HG02588 (cell line): ENCODE results near the gene SETD1A.

Experiments
- ATAC-seq: cut with Tn5 transposase; IDR thresholded peaks from one replicate; pipeline ENCODE4 v1.9.1; 2021; ENCODE audit warnings: mild to moderate bottlenecking, moderate library complexity; ENCODE audit not compliant: unreplicated experiment

The SETD1A gene

DNA sequence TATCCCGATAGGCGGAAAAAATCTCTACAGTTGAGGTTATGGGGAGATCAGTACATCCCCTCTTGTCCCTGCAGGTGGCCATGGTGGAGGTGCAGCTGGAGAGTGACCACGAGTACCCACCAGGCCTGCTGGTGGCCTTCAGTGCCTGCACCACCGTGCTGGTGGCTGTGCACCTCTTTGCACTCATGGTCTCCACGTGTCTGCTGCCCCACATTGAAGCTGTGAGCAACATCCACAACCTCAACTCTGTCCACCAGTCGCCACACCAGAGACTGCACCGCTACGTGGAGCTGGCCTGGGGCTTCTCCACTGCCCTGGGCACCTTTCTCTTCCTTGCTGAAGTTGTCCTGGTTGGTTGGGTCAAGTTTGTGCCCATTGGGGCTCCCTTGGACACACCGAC lies 4.4 kb upstream of the SETD1A start:
- ATAC-seq = no peak

DNA sequence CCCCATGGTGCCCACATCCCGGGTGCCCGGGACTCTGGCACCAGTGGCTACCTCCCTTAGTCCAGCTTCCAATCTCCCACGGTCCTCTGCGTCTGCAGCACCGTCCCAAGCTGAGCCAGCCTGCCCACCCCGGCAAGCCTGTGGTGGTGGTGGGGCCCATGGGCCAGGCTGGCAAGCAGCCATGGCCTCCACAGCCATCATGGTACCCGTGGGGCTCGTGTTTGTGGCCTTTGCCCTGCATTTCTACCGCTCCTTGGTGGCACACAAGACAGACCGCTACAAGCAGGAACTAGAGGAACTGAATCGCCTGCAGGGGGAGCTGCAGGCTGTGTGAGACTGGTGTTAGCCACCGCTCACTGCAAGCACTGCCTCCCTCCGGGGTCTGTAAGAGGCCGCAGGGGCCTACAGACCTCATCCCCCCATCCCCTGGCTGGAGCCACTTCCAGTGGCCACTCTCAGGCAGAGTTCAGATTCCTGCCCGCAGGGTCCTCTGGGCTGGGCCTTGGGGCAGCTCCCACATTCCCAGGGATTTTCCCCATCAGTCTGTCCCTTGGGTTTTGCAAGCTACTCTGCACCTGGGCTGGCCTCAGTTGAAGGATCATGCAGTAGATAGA lies 3.9 kb upstream of the SETD1A start:
- ATAC-seq = no peak

DNA sequence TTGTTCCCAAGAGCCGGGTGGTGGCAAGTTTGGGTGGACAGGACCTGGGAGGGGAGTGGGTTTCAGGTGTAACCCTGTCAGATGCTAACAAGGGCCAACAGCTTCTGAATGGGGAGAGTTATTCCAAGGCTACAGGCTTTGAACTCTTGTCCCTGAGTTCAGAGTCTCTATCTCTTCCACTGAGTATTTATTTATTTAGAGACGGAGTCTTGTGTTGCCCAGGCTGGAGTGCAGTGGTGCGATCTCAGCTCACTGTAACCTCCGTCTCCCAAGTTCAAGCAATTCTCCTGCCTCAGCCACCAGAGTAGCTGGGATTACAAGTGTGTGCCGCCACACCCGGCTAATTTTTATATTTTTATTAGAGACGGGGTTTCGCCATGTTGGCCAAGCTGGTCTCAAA lies 2.6 kb upstream of the SETD1A start:
- ATAC-seq = no peak

- peak; percentile 48 for ATAC-seq
Observed at GRCh38 chr16:30956601-30957455, 726 bp upstream of the SETD1A start.

- ATAC-seq = peak; percentile 19
Observed at GRCh38 chr16:30958175-30959079, 873 bp downstream of the SETD1A start.

DNA sequence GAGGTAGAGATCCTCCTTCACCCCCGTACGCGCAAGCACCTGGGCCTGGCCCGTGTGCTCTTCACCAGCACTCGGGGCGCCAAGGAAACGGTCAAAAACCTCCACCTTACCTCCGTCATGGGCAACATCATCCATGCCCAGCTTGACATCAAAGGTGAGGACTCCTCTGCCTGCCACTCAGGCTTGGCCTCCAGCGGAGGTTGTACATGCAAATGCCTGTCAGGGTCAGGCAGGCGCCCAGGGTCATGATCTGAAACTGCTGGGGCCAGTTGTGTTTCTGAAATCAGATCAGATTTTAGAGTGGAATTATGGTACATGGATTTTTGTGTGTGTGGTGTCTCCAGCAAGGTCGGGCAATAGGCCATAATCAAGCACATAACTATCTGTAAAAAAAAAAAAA lies 3.8 kb downstream of the SETD1A start:
- ATAC-seq = no peak

- ATAC-seq = no peak
Observed at GRCh38 chr16:30963925-30964511, 6.5 kb downstream of the SETD1A start.

DNA sequence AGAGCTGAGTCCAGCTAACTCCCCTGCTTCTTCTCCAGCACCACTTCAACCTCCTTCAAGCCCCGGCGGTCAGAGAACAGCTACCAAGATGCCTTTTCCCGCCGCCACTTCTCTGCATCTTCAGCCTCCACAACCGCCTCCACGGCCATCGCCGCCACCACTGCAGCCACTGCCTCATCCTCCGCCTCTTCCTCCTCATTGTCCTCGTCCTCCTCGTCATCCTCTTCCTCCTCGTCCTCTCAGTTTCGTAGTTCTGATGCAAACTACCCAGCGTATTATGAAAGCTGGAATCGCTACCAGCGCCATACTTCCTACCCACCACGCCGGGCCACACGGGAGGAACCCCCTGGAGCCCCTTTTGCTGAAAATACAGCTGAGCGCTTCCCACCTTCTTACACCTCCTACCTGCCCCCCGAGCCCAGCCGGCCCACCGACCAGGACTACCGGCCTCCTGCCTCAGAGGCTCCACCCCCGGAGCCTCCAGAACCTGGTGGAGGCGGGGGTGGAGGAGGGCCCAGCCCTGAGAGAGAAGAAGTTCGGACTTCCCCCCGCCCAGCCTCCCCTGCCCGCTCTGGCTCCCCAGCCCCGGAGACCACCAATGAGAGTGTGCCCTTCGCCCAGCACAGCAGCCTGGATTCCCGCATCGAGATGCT lies 7.1 kb downstream of the SETD1A start:
- ATAC-seq = no peak

DNA sequence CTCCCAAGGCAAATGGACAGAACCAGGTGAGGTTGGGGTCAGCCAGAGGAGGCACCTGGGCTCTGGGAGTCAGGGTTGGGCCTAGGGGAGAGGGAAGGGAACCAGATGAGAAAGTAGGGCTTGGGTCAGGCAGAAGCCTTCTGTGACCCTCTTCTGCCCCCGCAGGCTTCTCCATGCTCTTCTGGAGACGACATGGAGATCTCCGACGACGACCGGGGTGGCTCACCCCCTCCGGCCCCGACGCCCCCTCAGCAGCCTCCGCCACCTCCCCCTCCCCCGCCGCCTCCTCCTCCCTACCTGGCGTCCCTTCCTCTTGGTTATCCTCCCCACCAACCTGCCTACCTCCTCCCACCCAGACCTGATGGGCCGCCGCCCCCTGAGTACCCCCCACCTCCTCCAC lies 7.9 kb downstream of the SETD1A start:
- ATAC-seq = no peak

DNA sequence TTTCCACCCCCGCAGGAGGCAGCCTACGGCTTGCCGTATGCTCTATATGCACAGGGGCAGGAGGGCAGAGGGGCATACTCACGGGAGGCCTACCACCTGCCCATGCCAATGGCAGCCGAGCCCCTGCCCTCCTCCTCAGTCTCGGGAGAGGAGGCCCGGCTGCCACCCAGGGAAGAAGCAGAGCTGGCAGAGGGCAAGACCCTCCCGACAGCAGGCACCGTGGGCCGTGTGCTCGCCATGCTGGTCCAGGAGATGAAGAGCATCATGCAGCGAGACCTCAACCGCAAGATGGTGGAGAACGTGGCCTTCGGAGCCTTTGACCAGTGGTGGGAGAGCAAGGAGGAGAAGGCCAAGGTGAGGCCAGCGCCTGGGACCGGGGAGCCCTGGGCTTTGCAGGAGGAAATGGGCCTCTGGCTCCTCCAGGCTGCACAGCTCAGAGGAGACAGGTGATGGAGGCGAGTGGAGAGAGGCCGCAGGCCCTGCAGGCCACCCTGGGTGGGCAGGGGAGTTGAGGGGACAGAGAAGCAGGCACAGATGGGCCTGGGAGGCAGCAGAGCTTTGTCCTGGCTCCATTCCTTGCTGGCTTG lies 8.6 kb downstream of the SETD1A start:
- no peak for ATAC-seq

DNA sequence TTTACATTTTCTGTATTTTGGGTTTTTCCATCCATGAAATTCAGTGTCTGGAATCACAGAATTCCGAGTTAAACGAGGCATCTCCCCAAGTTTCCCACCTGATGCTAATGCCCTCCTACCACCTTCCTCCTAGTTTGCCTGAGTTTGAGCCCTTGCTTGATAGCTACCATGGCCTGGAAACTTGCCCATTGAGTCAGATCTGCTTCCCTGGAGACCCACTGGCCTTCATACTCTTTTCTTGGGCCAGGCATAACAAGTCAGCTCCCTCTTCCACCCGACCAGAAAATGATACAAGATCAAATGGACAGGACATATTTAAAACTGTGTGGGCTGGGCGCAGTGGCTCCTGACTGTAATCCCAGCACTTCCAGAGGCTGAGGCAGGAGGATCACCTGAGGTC lies 10.2 kb downstream of the SETD1A start:
- no peak for ATAC-seq

DNA sequence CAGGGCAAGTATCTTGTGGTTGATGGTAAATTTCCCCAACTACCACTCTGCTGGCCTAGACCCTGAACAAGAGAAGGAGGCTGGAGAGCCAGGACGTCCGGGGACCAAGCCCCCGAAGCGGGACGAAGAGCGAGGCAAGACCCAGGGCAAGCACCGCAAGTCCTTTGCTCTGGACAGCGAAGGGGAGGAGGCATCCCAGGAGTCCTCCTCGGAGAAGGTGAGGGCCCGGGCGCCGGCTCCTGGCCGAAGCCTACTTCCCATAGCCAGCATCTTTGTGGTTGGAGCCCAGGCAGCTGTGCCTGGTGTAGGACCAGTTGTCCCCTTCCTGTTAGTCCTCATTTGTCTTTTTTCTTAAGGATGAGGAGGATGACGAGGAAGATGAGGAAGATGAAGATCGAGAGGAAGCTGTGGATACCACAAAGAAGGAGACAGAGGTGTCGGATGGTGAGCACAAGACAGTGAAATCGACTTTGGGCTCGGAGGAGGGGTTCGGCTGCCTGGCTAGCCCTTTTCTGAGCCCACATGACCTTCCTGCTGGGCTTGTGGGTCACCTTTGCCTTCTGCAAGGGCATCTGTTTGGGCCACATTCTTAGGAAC lies 11.8 kb downstream of the SETD1A start:
- ATAC-seq = no peak

- ATAC-seq = no peak
Observed at GRCh38 chr16:30971298-30971697, 13.7 kb downstream of the SETD1A start.

DNA sequence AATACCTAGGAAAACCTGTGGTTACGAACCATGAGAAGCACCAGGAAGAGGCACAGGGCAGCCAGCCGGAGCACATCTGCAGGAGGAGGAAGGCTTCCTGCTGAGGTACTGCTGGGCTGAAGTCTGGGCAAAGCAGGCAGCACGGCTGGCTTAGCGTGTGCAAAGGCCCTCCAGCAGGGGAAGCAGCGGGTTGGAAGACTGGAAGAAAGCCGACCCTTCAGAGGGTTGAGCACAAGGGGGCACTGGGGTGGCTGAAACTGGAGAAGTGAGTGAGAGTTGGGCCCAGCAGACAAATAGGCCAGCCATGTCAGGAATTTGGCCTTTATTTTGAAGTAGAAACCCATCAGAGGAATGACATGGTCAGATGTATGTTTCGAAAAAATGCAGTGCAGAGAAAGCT lies 15.3 kb downstream of the SETD1A start:
- ATAC-seq = no peak

- no peak for ATAC-seq
Observed at GRCh38 chr16:30974348-30974747, 16.8 kb downstream of the SETD1A start.

DNA sequence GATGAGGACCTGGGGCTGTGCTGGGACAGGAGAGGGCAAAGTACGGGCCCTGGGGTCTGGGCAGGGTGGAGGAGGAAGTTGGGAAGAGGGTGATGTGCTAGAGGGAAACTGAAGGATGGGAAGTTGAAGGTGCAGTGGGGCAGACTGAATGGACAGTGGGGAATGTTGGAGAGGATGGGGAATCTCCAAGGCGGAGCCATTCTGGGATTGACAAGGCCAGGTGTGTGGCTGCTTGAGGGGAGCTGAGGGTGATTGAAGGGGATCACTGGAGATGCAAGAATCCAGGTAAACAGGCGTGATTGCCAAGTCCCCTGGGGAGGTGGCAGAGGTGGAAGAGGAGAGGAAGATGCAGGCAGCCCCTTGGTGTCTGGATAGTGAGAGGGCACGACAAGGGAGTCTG lies 18.9 kb downstream of the SETD1A start:
- no peak for ATAC-seq

DNA sequence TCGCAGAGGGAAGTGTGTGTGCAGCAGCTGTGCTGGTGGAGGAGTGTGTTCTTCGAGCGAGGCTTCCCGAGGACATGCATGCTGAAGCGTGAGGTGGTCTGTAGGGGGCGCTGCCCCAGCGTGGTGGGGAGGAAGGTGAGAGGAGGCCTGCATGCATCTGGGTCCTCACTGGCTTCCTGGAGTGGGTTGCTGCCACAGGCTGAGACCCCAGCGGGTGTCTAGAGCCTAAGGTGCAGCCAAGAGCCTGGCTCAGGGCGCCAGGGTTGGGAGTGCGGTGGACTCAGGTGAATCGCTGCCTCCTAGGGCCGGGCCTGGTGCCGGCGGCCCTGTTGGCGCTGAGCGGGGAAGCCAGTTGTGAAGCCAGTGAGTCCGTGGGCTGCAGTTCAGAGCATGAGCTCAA lies 19.9 kb downstream of the SETD1A start:
- ATAC-seq = no peak

GRCh38 chr16:30979170-30980022 lies 21.8 kb downstream of the SETD1A start:
- ATAC-seq = no peak

- no peak for ATAC-seq
Observed at GRCh38 chr16:30980023-30980371, 22.4 kb downstream of the SETD1A start.
